ENCODE data around the gene SERPINB7. TPM values are rescaled to one million over a fixed set of nuclear protein-coding genes. Genes with fewer than 3 reads are reported as not detected.

SERPINB7 gene
- total and polyA plus RNA-seq, 2 experiments from 2014 or later: 0.10 to 0.77 TPM

GRCh38 chr18:63836456-63836855, 61.2 kb downstream of the SERPINB7 start:
- Histone ChIP-seq H3K4me2 (no peak overlapping the region), H2AFZ (no peak overlapping the region), H3K4me1 (ENCODE audit: insufficient read depth) (no peaks in the 10 kb centered on the region), H3K9me3 (ENCODE audit: low read depth) (no peaks in the 10 kb centered on the region), H3K27ac (no peak overlapping the region), H3K79me2 (no peaks in the 10 kb centered on the region), H3K36me3 (replicated peaks; ENCODE audit: insufficient read depth, low read depth) (no peaks in the 10 kb centered on the region), H3K4me3 (no peak overlapping the region), H4K20me1 (ENCODE audit: insufficient read depth, poor library complexity, severe bottlenecking) (no peaks in the 10 kb centered on the region), H3K9me2 (replicated peaks; ENCODE audit: insufficient read depth) (no peaks in the 10 kb centered on the region), H3K27me3 (no peaks in the 10 kb centered on the region)
- 72% methylated on average over 3 of the region's 3 CpGs for WGBS (ENCODE audit: low lambda C conversion rate, missing lambda C conversion rate)
- DNase-seq (ENCODE audit: low spot score): no peak
- no peak for TF ChIP-seq EZH2phosphoT487 (IDR thresholded peaks at IDR 0.05; ENCODE audit: low read depth, severe bottlenecking, unreplicated experiment)
- no peak for TF ChIP-seq EZH2 (IDR thresholded peaks at IDR 0.05; ENCODE audit: borderline replicate concordance)
- no peak for TF ChIP-seq CTCF (IDR thresholded peaks at IDR 0.05; ENCODE audit: poor library complexity)

GRCh38 chr18:63837590-63837989, 62.4 kb downstream of the SERPINB7 start:
- H3K4me3 ChIP-seq: no peak overlapping the region
- no peaks in the 10 kb centered on the region for H4K20me1 ChIP-seq (ENCODE audit: insufficient read depth, poor library complexity, severe bottlenecking)
- H3K27ac ChIP-seq: no peak overlapping the region
- DNase-seq (ENCODE audit: low spot score): no peak
- no peaks in the 10 kb centered on the region for H3K4me1 ChIP-seq (ENCODE audit: insufficient read depth)
- no peak for TF ChIP-seq EZH2 (IDR thresholded peaks at IDR 0.05; ENCODE audit: borderline replicate concordance)
- TF ChIP-seq CTCF (IDR thresholded peaks at IDR 0.05; ENCODE audit: poor library complexity): no peak
- no peak for TF ChIP-seq EZH2phosphoT487 (IDR thresholded peaks at IDR 0.05; ENCODE audit: low read depth, severe bottlenecking, unreplicated experiment)
- H3K36me3 ChIP-seq (replicated peaks; ENCODE audit: insufficient read depth, low read depth): no peaks in the 10 kb centered on the region
- 90% methylated on average over 5 of the region's 5 CpGs for WGBS (ENCODE audit: low lambda C conversion rate, missing lambda C conversion rate)
- no peak overlapping the region for H2AFZ ChIP-seq
- no peak overlapping the region for H3K4me2 ChIP-seq
- H3K9me2 ChIP-seq (replicated peaks; ENCODE audit: insufficient read depth): no peaks in the 10 kb centered on the region
- H3K79me2 ChIP-seq: no peaks in the 10 kb centered on the region
- no peaks in the 10 kb centered on the region for H3K9me3 ChIP-seq (ENCODE audit: low read depth)
- H3K27me3 ChIP-seq: no peaks in the 10 kb centered on the region

GRCh38 chr18:63843008-63843407, 67.8 kb downstream of the SERPINB7 start:
- Histone ChIP-seq H3K9me3 (ENCODE audit: low read depth) (no peaks in the 10 kb centered on the region), H3K4me1 (ENCODE audit: insufficient read depth) (no peaks in the 10 kb centered on the region), H3K9me2 (replicated peaks; ENCODE audit: insufficient read depth) (no peaks in the 10 kb centered on the region), H3K4me3 (no peak overlapping the region), H4K20me1 (ENCODE audit: insufficient read depth, poor library complexity, severe bottlenecking) (no peaks in the 10 kb centered on the region), H3K36me3 (replicated peaks; ENCODE audit: insufficient read depth, low read depth) (no peaks in the 10 kb centered on the region), H2AFZ (no peak overlapping the region), H3K79me2 (no peaks in the 10 kb centered on the region), H3K27ac (no peak overlapping the region), H3K4me2 (no peak overlapping the region), H3K27me3 (no peaks in the 10 kb centered on the region)
- DNase-seq (ENCODE audit: low spot score): no peak
- TF ChIP-seq EZH2phosphoT487 (IDR thresholded peaks at IDR 0.05; ENCODE audit: low read depth, severe bottlenecking, unreplicated experiment) (no peak), CTCF (IDR thresholded peaks at IDR 0.05; ENCODE audit: poor library complexity) (no peak), EZH2 (IDR thresholded peaks at IDR 0.05; ENCODE audit: borderline replicate concordance) (no peak)
- WGBS (ENCODE audit: low lambda C conversion rate, missing lambda C conversion rate): 61% methylated on average over 7 of the region's 7 CpGs

GRCh38 chr18:63844254-63844653, 69.0 kb downstream of the SERPINB7 start:
- peak; percentile 48 for DNase-seq (ENCODE audit: low spot score)
- Histone ChIP-seq H3K9me3 (ENCODE audit: low read depth) (no peaks in the 10 kb centered on the region), H4K20me1 (ENCODE audit: insufficient read depth, poor library complexity, severe bottlenecking) (no peaks in the 10 kb centered on the region), H3K4me2 (no peak overlapping the region), H3K27me3 (no peaks in the 10 kb centered on the region), H2AFZ (no peak overlapping the region), H3K36me3 (replicated peaks; ENCODE audit: insufficient read depth, low read depth) (no peaks in the 10 kb centered on the region), H3K4me1 (ENCODE audit: insufficient read depth) (no peaks in the 10 kb centered on the region), H3K9me2 (replicated peaks; ENCODE audit: insufficient read depth) (no peaks in the 10 kb centered on the region), H3K79me2 (no peaks in the 10 kb centered on the region), H3K27ac (no peak overlapping the region), H3K4me3 (no peak overlapping the region)
- WGBS (ENCODE audit: low lambda C conversion rate, missing lambda C conversion rate): 17% methylated on average over 3 of the region's 3 CpGs
- TF ChIP-seq EZH2phosphoT487 (IDR thresholded peaks at IDR 0.05; ENCODE audit: low read depth, severe bottlenecking, unreplicated experiment) (no peak), EZH2 (IDR thresholded peaks at IDR 0.05; ENCODE audit: borderline replicate concordance) (no peak), CTCF (IDR thresholded peaks at IDR 0.05; ENCODE audit: poor library complexity) (peak; percentile 63)
